ENCODE measurements around the gene CDAN1.
A peak's percentile ranks its signal among the peaks of the same experiment; 100 is the strongest.
"Not testable (repeated sequence)": the region's sequence is repeated elsewhere in the genome, so short reads cannot be mapped to it uniquely, and the experiment has no call there.

The CDAN1 gene

GRCh38 chr15:42736793-42737528 lies at the start of gene CDAN1:
CDAN1 (minus strand) TSS chr15:42737128; CDS start chr15:42737102, 26 bp downstream.
- DNase-seq = peak; percentile 82

- no peak for DNase-seq
Observed at GRCh38 chr15:42785569-42785968, 48.6 kb upstream of the CDAN1 start.

GRCh38 chr15:42784705-42785104 lies 47.8 kb upstream of the CDAN1 start:
- DNase-seq = no peak

GRCh38 chr15:42782716-42783115 lies 45.8 kb upstream of the CDAN1 start:
- no peak for DNase-seq

- no peak for DNase-seq
Observed at GRCh38 chr15:42775416-42775815, 38.5 kb upstream of the CDAN1 start.

- DNase-seq = no peak
Observed at GRCh38 chr15:42772901-42773300, 36.0 kb upstream of the CDAN1 start.

GRCh38 chr15:42772144-42772543 lies 35.2 kb upstream of the CDAN1 start:
- DNase-seq = no peak

- DNase-seq = not testable (repeated sequence)
Observed at GRCh38 chr15:42766109-42766508, 29.2 kb upstream of the CDAN1 start.

- DNase-seq = not testable (repeated sequence)
Observed at GRCh38 chr15:42764154-42764731, 27.3 kb upstream of the CDAN1 start.

- DNase-seq = not testable (repeated sequence)
Observed at GRCh38 chr15:42761813-42762212, 24.9 kb upstream of the CDAN1 start.

- DNase-seq = no peak
Observed at GRCh38 chr15:42760759-42761158, 23.8 kb upstream of the CDAN1 start.

- DNase-seq = no peak
Observed at GRCh38 chr15:42759093-42759492, 22.2 kb upstream of the CDAN1 start.

- DNase-seq = no peak
Observed at GRCh38 chr15:42750306-42750705, 13.4 kb upstream of the CDAN1 start.

GRCh38 chr15:42749266-42749665 lies 12.3 kb upstream of the CDAN1 start:
- DNase-seq = no peak

- no peak for DNase-seq
Observed at GRCh38 chr15:42744195-42744594, 7.3 kb upstream of the CDAN1 start.

GRCh38 chr15:42742149-42742548 lies 5.2 kb upstream of the CDAN1 start:
- DNase-seq = no peak

GRCh38 chr15:42741710-42742109 lies 4.8 kb upstream of the CDAN1 start:
- DNase-seq = peak; percentile 62

- DNase-seq = no peak
Observed at GRCh38 chr15:42737529-42738328, 801 bp upstream of the CDAN1 start.

GRCh38 chr15:42736178-42736792 lies 643 bp downstream of the CDAN1 start:
- peak; percentile 3 for DNase-seq

GRCh38 chr15:42735382-42736165 lies 1.4 kb downstream of the CDAN1 start:
- no peak for DNase-seq

GRCh38 chr15:42734076-42734672 lies 2.8 kb downstream of the CDAN1 start:
- no peak for DNase-seq

- no peak for DNase-seq
Observed at GRCh38 chr15:42733027-42733426, 3.9 kb downstream of the CDAN1 start.
